Endothelial cell of umbilical vein (primary cell): ENCODE data around the gene RNF175. TPM values are rescaled to one million over a fixed set of nuclear protein-coding genes. Genes with fewer than 3 reads are reported as not detected.
A peak's percentile ranks its signal among the peaks of the same experiment; 100 is the strongest.

Experiments used
- BruUV-seq: library from RNA; stranded (reverse); fragments of 400-500 nt; replicated peaks from 2 replicates; lab custom pipeline; 2021; lab: Mats Ljungman, UMichigan
- CTCF ChIA-PET: fragments of 300-600, 350-600 bp; sonication (Branson Sonifier 250); formaldehyde crosslinking; loops from one replicate; lab custom pipeline; 2021; ENCODE audit warnings: antibody characterized with exemption, inconsistent platforms; lab: Charles Lee
- POLR2A ChIA-PET: fragments of 300-600, 350-600 bp; sonication (Branson Sonifier 250); formaldehyde crosslinking; loops from one replicate; lab custom pipeline; 2021; ENCODE audit warnings: antibody characterized with exemption, inconsistent platforms; lab: Charles Lee
- DNase-seq: peaks from one replicate; pipeline ENCODE4 v3.0.0-alpha.2; 2011; ENCODE audit warnings: low read depth, low spot score
- FAIRE-seq: peaks from 2 replicates; lab custom pipeline; 2011; peaks lifted over from hg19 to GRCh38; lab: Jason Lieb, UNC
- H2AFZ ChIP-seq: 2 replicates; pipeline ENCODE4 v1.6.0; 2012; ENCODE audit warnings: low read depth, low read length, control low read depth, inconsistent platforms
- H3K27ac ChIP-seq: 2 replicates; pipeline ENCODE4 v1.5.1; 2011; ENCODE audit warnings: low read depth, mild to moderate bottlenecking, control low read depth, low read length, moderate library complexity; ENCODE audit not compliant: insufficient read depth
- H3K27me3 ChIP-seq, 2 experiments: 2 replicates each; pipeline versions ENCODE4 v1.6.0 to v1.6.1; 2011; ENCODE audit warnings: low read length in 2 of 2, mixed read lengths in 1 of 2; ENCODE audit not compliant: control insufficient read depth in 2 of 2, insufficient read depth in 2 of 2
- H3K36me3 ChIP-seq, 2 experiments: 2 replicates in 1 of 2; 3 replicates in 1 of 2; pipeline ENCODE4 v1.5.1; 2011; ENCODE audit warnings: low read length in 2 of 2, mild to moderate bottlenecking in 1 of 2, moderate library complexity in 1 of 2; ENCODE audit not compliant: control insufficient read depth in 2 of 2, insufficient read depth in 2 of 2; ENCODE audit errors: extremely low read depth in 1 of 2
- H3K4me1 ChIP-seq: 3 replicates; pipeline ENCODE4 v1.5.1; 2011; ENCODE audit warnings: mild to moderate bottlenecking, low read length; ENCODE audit not compliant: control insufficient read depth, insufficient read depth; ENCODE audit errors: extremely low read depth
- H3K4me2 ChIP-seq: 2 replicates; pipeline ENCODE4 v1.6.1; 2011; ENCODE audit warnings: low read length, control low read depth, mixed read lengths; ENCODE audit not compliant: insufficient read depth
- H3K4me3 ChIP-seq, 3 experiments: fragments of 200-600 bp in 1 of 3; sonication (generic), shearing (Covaris generic) in 1 of 3; replicated peaks in 1 of 3; 2 replicates each; pipeline ENCODE4 v1.5.1; 2011 to 2016; ENCODE audit warnings: control low read depth in 3 of 3, low read length in 3 of 3, mild to moderate bottlenecking in 2 of 3, inconsistent platforms in 1 of 3, low read depth in 1 of 3, moderate library complexity in 1 of 3; ENCODE audit not compliant: insufficient read depth in 1 of 3
- H3K79me2 ChIP-seq: 2 replicates; pipeline ENCODE4 v1.6.0; 2012; ENCODE audit warnings: low read length, inconsistent platforms; ENCODE audit not compliant: control insufficient read depth, insufficient read depth
- H3K9ac ChIP-seq: replicated peaks from 2 replicates; pipeline ENCODE3; 2011; ENCODE audit warnings: low read length, control low read depth; ENCODE audit not compliant: insufficient read depth; ENCODE audit errors: extremely low read depth
- H3K9me1 ChIP-seq: replicated peaks from 3 replicates; pipeline ENCODE4 v1.6.0; 2011; ENCODE audit warnings: mild to moderate bottlenecking, low read length; ENCODE audit not compliant: control insufficient read depth, insufficient read depth; ENCODE audit errors: extremely low read depth
- H3K9me3 ChIP-seq: replicated peaks from 2 replicates; pipeline ENCODE4 v1.5.1; 2012; ENCODE audit warnings: low read length, inconsistent platforms; ENCODE audit not compliant: control insufficient read depth, insufficient read depth
- H4K20me1 ChIP-seq: replicated peaks from 2 replicates; pipeline ENCODE3; 2011; ENCODE audit warnings: mild to moderate bottlenecking, low read length; ENCODE audit not compliant: control insufficient read depth, insufficient read depth; ENCODE audit errors: extremely low read depth
- EZH2 ChIP-seq: IDR thresholded peaks from 2 replicates; pipeline ENCODE4 v1.6.1; 2012; ENCODE audit warnings: borderline replicate concordance, low read depth, mild to moderate bottlenecking, moderate library complexity, low read length, inconsistent platforms; ENCODE audit not compliant: severe bottlenecking
- FOS ChIP-seq: IDR thresholded peaks from 2 replicates; pipeline ENCODE4 v1.6.1; 2011; ENCODE audit warnings: mild to moderate bottlenecking, low read length, moderate library complexity, borderline replicate concordance; ENCODE audit not compliant: insufficient read depth
- GATA2 ChIP-seq: IDR thresholded peaks from 2 replicates; pipeline ENCODE4 v1.7.0; 2011; ENCODE audit warnings: low read depth, mild to moderate bottlenecking, moderate library complexity, mixed read lengths, low read length; ENCODE audit not compliant: insufficient read length, insufficient read depth
- JUN ChIP-seq: IDR thresholded peaks from 2 replicates; pipeline ENCODE4 v1.6.1; 2011; ENCODE audit warnings: borderline replicate concordance, low read depth; ENCODE audit not compliant: insufficient read length, insufficient read depth
- MYC ChIP-seq: IDR thresholded peaks from one replicate; pipeline ENCODE4 v1.6.1; 2011; ENCODE audit warnings: mild to moderate bottlenecking, low read depth, low read length
- POLR2A ChIP-seq: IDR thresholded peaks from 2 replicates; pipeline ENCODE4 v1.6.1; 2012; ENCODE audit warnings: low read depth, mild to moderate bottlenecking, control low read depth, low read length
- POLR2AphosphoS5 ChIP-seq: IDR thresholded peaks from 2 replicates; pipeline ENCODE4 v1.6.1; 2012; ENCODE audit warnings: low read depth, mild to moderate bottlenecking, control low read depth, low read length, moderate library complexity; ENCODE audit not compliant: insufficient read depth
- dilution Hi-C: fragments of 300-500 bp; cut with MboI; formaldehyde crosslinking; loops from one replicate; pipeline ENCODE4 v1.15.0; 2019; ENCODE audit warnings: low sequenced_read_pairs; ENCODE audit not compliant: extremely low pct_ligation_motif_present
- intact Hi-C: fragments of 100-400 bp; cut with micrococcal nuclease; formaldehyde crosslinking; loops from one replicate; pipeline ENCODE4 v1.10.0; 2022
- polyA plus RNA-seq, 4 experiments: library from polyadenylated mRNA; depleted of rRNA in 3 of 4; stranded (reverse) in 3 of 4; unstranded in 1 of 4; fragments of >200 nt; gene quantifications; 2 replicates each; pipeline versions ENCODE4 v1.2.1 to v1.2.3, GENCODE V29; 2011 to 2012; ENCODE audit warnings: missing spikeins in 1 of 4
- total RNA-seq: library from RNA; stranded (reverse); gene quantifications from 2 replicates; pipeline ENCODE4 v1.2.3, GENCODE V29; 2021
- TF ChIP-seq, protein P1 (sequence below), 2 donors: IDR thresholded peaks; 1 replicate in 1 of 2; 2 replicates in 1 of 2; pipeline ENCODE4 v1.5.1; 2011; ENCODE audit warnings: low read length in 2 of 2, mild to moderate bottlenecking in 2 of 2, moderate library complexity in 2 of 2, control low read depth in 1 of 2, inconsistent platforms in 1 of 2, low read depth in 1 of 2; ENCODE audit not compliant: insufficient read depth in 1 of 2; ENCODE audit errors: extremely low read depth in 1 of 2
- TF ChIP-seq, protein P2 (sequence below): IDR thresholded peaks from 2 replicates; pipeline ENCODE4 v1.6.1; 2011; ENCODE audit not compliant: insufficient read depth, insufficient read length

The RNF175 gene
- total and polyA plus RNA-seq, 2 donors (not counting 3 experiments of a cell fraction or from before 2014, with no cell fraction given): not detected

DNA sequence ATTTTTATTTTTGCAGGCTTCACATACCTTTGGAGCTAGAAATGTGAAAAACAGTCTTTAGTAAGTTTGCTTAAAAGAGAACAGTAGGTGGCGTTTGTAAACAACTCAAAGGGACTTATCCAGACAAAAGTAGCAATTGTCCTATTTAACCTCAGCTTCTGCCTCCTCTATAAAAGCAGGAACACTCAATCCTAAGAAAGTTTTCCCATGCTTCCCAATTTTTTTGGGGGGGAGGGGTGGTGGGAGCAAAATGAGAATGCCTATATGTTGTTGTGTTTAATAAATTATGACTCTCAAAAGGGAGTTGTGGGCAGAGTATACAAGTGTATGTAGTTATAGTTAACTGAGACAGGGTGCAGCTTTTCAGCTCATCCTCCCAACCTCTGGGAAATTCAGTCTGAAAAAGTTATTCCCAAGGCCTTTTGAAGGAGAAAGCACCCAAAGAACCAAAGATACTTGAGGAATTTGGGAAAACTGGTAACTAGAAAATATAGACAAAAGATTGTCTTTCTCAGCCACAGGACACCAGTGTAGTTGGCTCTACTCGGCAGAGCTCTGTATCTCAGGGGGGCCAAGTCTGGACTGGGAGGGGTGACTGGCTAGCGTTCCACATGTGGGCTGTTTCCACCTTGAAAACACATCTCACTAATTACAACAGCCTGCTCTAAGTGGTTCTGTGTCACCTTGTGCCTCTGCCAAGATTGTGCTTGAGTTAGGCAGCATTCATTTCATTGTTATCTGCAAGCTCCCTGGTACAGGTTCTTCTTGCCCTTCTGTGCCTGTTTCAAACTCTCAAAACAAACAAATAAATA is 26.3 kb upstream of the RNF175 start:
- DNase-seq (peak; percentile 20), FAIRE-seq (no peak)
- no TSS peak for BruUV-seq
- H2AFZ ChIP-seq: no peak overlapping the region
- no peak overlapping the region for H3K9ac ChIP-seq
- CTCF ChIA-PET: interaction anchor here (0.7 to 3.2 kb wide), 8 partner anchors 10 to 833 kb away, joined by 3 to 77 read pairs (median 4); no protein-coding TSS in a partner anchor
- TF ChIP-seq POLR2A: no peak
- TF ChIP-seq, protein P1, sequence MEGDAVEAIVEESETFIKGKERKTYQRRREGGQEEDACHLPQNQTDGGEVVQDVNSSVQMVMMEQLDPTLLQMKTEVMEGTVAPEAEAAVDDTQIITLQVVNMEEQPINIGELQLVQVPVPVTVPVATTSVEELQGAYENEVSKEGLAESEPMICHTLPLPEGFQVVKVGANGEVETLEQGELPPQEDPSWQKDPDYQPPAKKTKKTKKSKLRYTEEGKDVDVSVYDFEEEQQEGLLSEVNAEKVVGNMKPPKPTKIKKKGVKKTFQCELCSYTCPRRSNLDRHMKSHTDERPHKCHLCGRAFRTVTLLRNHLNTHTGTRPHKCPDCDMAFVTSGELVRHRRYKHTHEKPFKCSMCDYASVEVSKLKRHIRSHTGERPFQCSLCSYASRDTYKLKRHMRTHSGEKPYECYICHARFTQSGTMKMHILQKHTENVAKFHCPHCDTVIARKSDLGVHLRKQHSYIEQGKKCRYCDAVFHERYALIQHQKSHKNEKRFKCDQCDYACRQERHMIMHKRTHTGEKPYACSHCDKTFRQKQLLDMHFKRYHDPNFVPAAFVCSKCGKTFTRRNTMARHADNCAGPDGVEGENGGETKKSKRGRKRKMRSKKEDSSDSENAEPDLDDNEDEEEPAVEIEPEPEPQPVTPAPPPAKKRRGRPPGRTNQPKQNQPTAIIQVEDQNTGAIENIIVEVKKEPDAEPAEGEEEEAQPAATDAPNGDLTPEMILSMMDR (IDR thresholded peaks at IDR 0.05; ENCODE audit: extremely low read depth in 1 of 2, insufficient read depth in 1 of 2, low read depth in 1 of 2, low read length in 2 of 2): peak; percentile 7 to 11
- no peaks in the 10 kb centered on the region for H3K36me3 ChIP-seq
- H3K9me3 ChIP-seq: no peaks in the 10 kb centered on the region
- no peaks in the 10 kb centered on the region for H3K79me2 ChIP-seq
- H3K9me1 ChIP-seq: no peaks in the 10 kb centered on the region
- peaks cover under 1% of the 10 kb centered on the region for H3K4me1 ChIP-seq
- H3K4me2 ChIP-seq: no peak overlapping the region
- no peak overlapping the region for H3K27ac ChIP-seq
- peaks cover 47 to 58% of the 10 kb centered on the region in 2 experiments for H3K27me3 ChIP-seq
- H4K20me1 ChIP-seq: no peaks in the 10 kb centered on the region
- no peak overlapping the region for H3K4me3 ChIP-seq
- POLR2A ChIA-PET: no interaction called here
- intact Hi-C loops: loop anchor here (5.0 kb wide), 1 partner anchor 831 kb away; no protein-coding TSS in a partner anchor
- dilution Hi-C loops: no loop called here

DNA sequence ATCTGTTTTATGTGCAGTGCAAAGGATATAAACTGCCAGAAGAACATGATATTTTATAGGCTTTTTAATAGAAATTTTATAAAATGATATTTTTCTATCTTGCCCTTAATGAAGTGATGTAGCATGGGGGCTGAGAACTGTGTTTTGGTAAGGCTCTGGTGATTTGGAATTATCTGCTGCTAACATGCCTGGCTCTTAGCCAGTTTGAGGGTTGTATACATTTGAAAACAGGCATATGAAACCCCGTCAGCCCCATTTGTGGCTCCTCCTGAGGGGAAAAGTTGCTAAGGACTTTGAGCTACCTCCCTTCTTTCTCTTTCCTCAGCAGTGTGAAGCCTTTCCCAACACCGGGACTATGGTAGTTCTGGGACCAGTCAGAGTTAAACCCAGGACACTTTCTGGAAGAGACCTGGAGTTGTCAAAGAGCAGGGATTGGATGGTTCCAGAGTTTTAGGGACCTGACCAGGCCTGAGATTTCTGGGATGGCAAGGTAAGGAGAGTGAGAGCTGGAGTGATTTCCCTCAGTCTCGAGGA is 24.4 kb upstream of the RNF175 start:
- Histone ChIP-seq H3K4me1 (no peaks in the 10 kb centered on the region), H3K79me2 (no peaks in the 10 kb centered on the region), H3K27ac (no peak overlapping the region), H3K36me3 (no peaks in the 10 kb centered on the region), H3K9me1 (no peaks in the 10 kb centered on the region), H3K9ac (no peak overlapping the region), H4K20me1 (no peaks in the 10 kb centered on the region), H3K9me3 (no peaks in the 10 kb centered on the region), H3K4me3 (no peak overlapping the region), H2AFZ (no peak overlapping the region), H3K27me3 (peaks cover 33 to 40% of the 10 kb centered on the region in 2 experiments), H3K4me2 (no peak overlapping the region)
- intact Hi-C loops (no loop called here), dilution Hi-C loops (no loop called here)
- DNase-seq (no peak), FAIRE-seq (no peak)
- CTCF ChIA-PET: interaction anchor here (1.3 to 3.2 kb wide), 4 partner anchors 12 to 835 kb away, joined by 3 to 77 read pairs (median 6); no protein-coding TSS in a partner anchor
- TF ChIP-seq MYC (no peak), FOS (no peak), EZH2 (no peak), POLR2AphosphoS5 (no peak), POLR2A (no peak), JUN (no peak), GATA2 (no peak)
- TF ChIP-seq, protein P1 (IDR thresholded peaks at IDR 0.05; ENCODE audit: extremely low read depth in 1 of 2, insufficient read depth in 1 of 2, low read depth in 1 of 2, low read length in 2 of 2): no peak
- TF ChIP-seq, protein P2, sequence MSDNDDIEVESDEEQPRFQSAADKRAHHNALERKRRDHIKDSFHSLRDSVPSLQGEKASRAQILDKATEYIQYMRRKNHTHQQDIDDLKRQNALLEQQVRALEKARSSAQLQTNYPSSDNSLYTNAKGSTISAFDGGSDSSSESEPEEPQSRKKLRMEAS: no peak
- POLR2A ChIA-PET: no interaction called here
- BruUV-seq: no TSS peak
